B cell (primary cell): ENCODE measurements around the gene TEAD1. TPM values are rescaled to one million over a fixed set of nuclear protein-coding genes. Genes with fewer than 3 reads are reported as not detected.

Experiments
- ATAC-seq: fragments of 200-7000 bp; cut with Tn5 transposase; one replicate; pipeline ENCODE4 v1.10.0; 2021; ENCODE audit warnings: low read depth, mild to moderate bottlenecking, moderate number of reproducible peaks, moderate library complexity
- CTCF ChIA-PET: fragments of 350-600 bp; sonication (Branson Sonifier 250); formaldehyde crosslinking; loops from one replicate; lab custom pipeline; 2021; ENCODE audit warnings: antibody characterized with exemption, inconsistent platforms; lab: Charles Lee
- POLR2A ChIA-PET: fragments of 350-600 bp; sonication (Branson Sonifier 250); formaldehyde crosslinking; loops from one replicate; lab custom pipeline; 2021; ENCODE audit warnings: antibody characterized with exemption; lab: Charles Lee
- DNase-seq: peaks from one replicate; pipeline ENCODE4 v3.0.0; 2013
- H2AFZ ChIP-seq: 2 replicates; pipeline ENCODE4 v1.6.1; 2012; ENCODE audit warnings: mild to moderate bottlenecking, low read depth, low read length; ENCODE audit not compliant: insufficient read depth, poor library complexity, severe bottlenecking
- H3K27ac ChIP-seq, 2 donors: 1 replicate in 1 of 2; 2 replicates in 1 of 2; pipeline ENCODE4 v1.5.1; 2012 to 2013; ENCODE audit warnings: low read length in 2 of 2, mild to moderate bottlenecking in 2 of 2, moderate library complexity in 1 of 2
- H3K27me3 ChIP-seq, 4 experiments: fragments of 200-600 bp in 1 of 4; sonication (generic) in 1 of 4; replicated peaks in 1 of 4; 1 replicate in 2 of 4; 2 replicates in 2 of 4; pipeline versions ENCODE4 v1.6.1 to v1.7.0; 2013 to 2016; ENCODE audit warnings: low read length in 3 of 4, mild to moderate bottlenecking in 2 of 4, mixed read lengths in 1 of 4, moderate library complexity in 1 of 4; ENCODE audit not compliant: insufficient read depth in 4 of 4, control insufficient read depth in 3 of 4; ENCODE audit errors: control extremely low read depth in 1 of 4
- H3K36me3 ChIP-seq, 2 experiments: replicated peaks in 1 of 2; 1 replicate in 1 of 2; 2 replicates in 1 of 2; pipeline versions ENCODE4 v1.6.1 to v1.7.1; 2013; ENCODE audit warnings: low read length in 1 of 2; ENCODE audit not compliant: insufficient read depth in 2 of 2, control insufficient read depth in 1 of 2; ENCODE audit errors: control extremely low read depth in 1 of 2, extremely low read depth in 1 of 2
- H3K4me1 ChIP-seq, 2 donors: fragments of 200-600 bp in 1 of 2; sonication (generic) in 1 of 2; 1 replicate in 1 of 2; 2 replicates in 1 of 2; pipeline versions ENCODE4 v1.5.1 to v1.6.1; 2013 to 2017; ENCODE audit warnings: low read length in 2 of 2; ENCODE audit not compliant: control insufficient read depth in 2 of 2, insufficient read depth in 2 of 2
- H3K4me2 ChIP-seq: replicated peaks from 2 replicates; pipeline ENCODE3; 2012; ENCODE audit warnings: mild to moderate bottlenecking, low read depth, low read length; ENCODE audit not compliant: poor library complexity, severe bottlenecking
- H3K4me3 ChIP-seq, 5 experiments: fragments of 200-600 bp in 1 of 5; sonication (generic) in 1 of 5; 1 replicate in 3 of 5; 2 replicates in 2 of 5; pipeline versions ENCODE4 v1.5.1 to v1.7.0; 2011 to 2016; ENCODE audit warnings: low read length in 4 of 5, mild to moderate bottlenecking in 4 of 5, low read depth in 2 of 5, control low read depth in 1 of 5, moderate library complexity in 1 of 5; ENCODE audit not compliant: insufficient read depth in 1 of 5; ENCODE audit errors: control extremely low read depth in 1 of 5, extremely low read depth in 1 of 5
- H3K79me2 ChIP-seq: fragments of 200-600 bp; sonication (generic); one replicate; pipeline ENCODE4 v1.6.0; 2016; ENCODE audit warnings: low read length; ENCODE audit not compliant: control insufficient read depth, insufficient read depth
- H3K9ac ChIP-seq: fragments of 200-600 bp; sonication (generic); 2 replicates; pipeline ENCODE4 v1.6.1; 2017; ENCODE audit warnings: mild to moderate bottlenecking, low read length, moderate library complexity
- H3K9me3 ChIP-seq, 3 donors: one replicate each; pipeline versions ENCODE4 v1.6.1 to v1.7.1; 2013; ENCODE audit warnings: low read length in 2 of 3; ENCODE audit not compliant: control insufficient read depth in 2 of 3, insufficient read depth in 1 of 3; ENCODE audit errors: control extremely low read depth in 1 of 3
- H4K20me1 ChIP-seq: 2 replicates; pipeline ENCODE4 v1.6.0; 2012; ENCODE audit warnings: mild to moderate bottlenecking, low read length; ENCODE audit not compliant: insufficient read depth, control insufficient read depth, poor library complexity, severe bottlenecking
- H3K27ac Mint-ChIP-seq: one replicate; pipeline ENCODE4 v1.8.0; 2021; ENCODE audit warnings: mixed read lengths
- H3K27me3 Mint-ChIP-seq: one replicate; pipeline ENCODE4 v1.8.0; 2021; ENCODE audit warnings: mixed read lengths
- H3K4me1 Mint-ChIP-seq: one replicate; pipeline ENCODE4 v1.8.0; 2021; ENCODE audit warnings: mixed read lengths
- H3K4me3 Mint-ChIP-seq: one replicate; pipeline ENCODE4 v1.8.0; 2021; ENCODE audit warnings: mixed read lengths
- H3K9me3 Mint-ChIP-seq: one replicate; pipeline ENCODE4 v1.8.0; 2022; ENCODE audit warnings: mixed read lengths; ENCODE audit not compliant: insufficient read depth
- CTCF ChIP-seq: fragments of 200-600 bp; IDR thresholded peaks from one replicate; pipeline ENCODE4 v1.8.0; 2022; ENCODE audit warnings: antibody characterized with exemption, mild to moderate bottlenecking
- EZH2 ChIP-seq: IDR thresholded peaks from 2 replicates; pipeline ENCODE4 v1.6.1; 2012; ENCODE audit warnings: borderline replicate concordance, low read depth, mild to moderate bottlenecking, moderate library complexity, low read length; ENCODE audit not compliant: insufficient read depth, poor library complexity, severe bottlenecking
- WGBS: methylation state at CpG from one replicate; pipeline ENCODE4 v1.1.5; 2013; ENCODE audit warnings: missing lambda C conversion rate; ENCODE audit not compliant: insufficient coverage; 5-methylcytosine and 5-hydroxymethylcytosine counted together
- intact Hi-C: fragments of 100-400 bp; cut with micrococcal nuclease; formaldehyde crosslinking; loops from one replicate; pipeline ENCODE4 v1.10.0; 2022
- polyA plus RNA-seq: library from polyadenylated mRNA; depleted of rRNA; stranded (reverse); fragments of >200 nt; gene quantifications from 2 replicates; pipeline ENCODE4 v1.2.3, GENCODE V29; 2012
- total RNA-seq, 2 donors: library from RNA; stranded (reverse); fragments of 120-200 nt in 1 of 2; gene quantifications; 1 replicate in 1 of 2; 2 replicates in 1 of 2; pipeline versions ENCODE4 v1.2.3 to v1.2.4, GENCODE V29; 2013 to 2022

TEAD1 gene
- total and polyA plus RNA-seq, 2 donors (not counting 1 experiment from before 2014, with no cell fraction given): 0.30 TPM; not detected in 1

- DNase-seq (no peak), ATAC-seq (no peak)
- intact Hi-C loops: no loop called here
- ChIA-PET POLR2A (no interaction called here), CTCF (no interaction called here)
- Mint-ChIP-seq H3K4me1 (no peaks in the 10 kb centered on the region), H3K9me3 (no peaks in the 10 kb centered on the region), H3K4me3 (no peak overlapping the region), H3K27me3 (peaks cover 9% of the 10 kb centered on the region), H3K27ac (no peak overlapping the region)
- Histone ChIP-seq H2AFZ (no peak overlapping the region), H3K4me3 (no peak overlapping the region), H3K79me2 (no peaks in the 10 kb centered on the region), H3K4me2 (no peak overlapping the region), H4K20me1 (no peaks in the 10 kb centered on the region), H3K4me1 (no peaks in the 10 kb centered on the region), H3K27ac (no peak overlapping the region), H3K9ac (no peak overlapping the region), H3K27me3 (no peaks in the 10 kb centered on the region), H3K9me3 (no peaks in the 10 kb centered on the region), H3K36me3 (no peaks in the 10 kb centered on the region)
- TF ChIP-seq EZH2 (no peak), CTCF (no peak)
- WGBS: 77% methylated on average over 7 of the region's 9 CpGs
Measured at GRCh38 chr11:12755510-12756453, 81.6 kb downstream of the TEAD1 start.

DNA sequence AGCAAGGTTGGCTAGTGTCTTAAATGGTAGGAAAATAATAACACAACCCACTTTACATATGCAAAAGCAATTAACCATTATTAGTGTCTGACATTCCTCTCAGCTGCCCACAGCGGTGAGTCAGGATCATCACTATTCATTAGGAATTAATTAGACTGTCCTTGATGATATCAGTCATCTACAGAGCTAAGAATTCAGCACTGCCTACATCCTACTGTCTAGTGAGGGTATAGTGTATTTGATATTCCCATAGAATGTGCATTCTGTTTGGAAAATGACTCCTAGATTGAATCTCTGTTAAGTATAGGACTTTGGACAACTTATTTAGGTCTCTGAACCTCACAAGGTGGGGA, 82.2 kb downstream of the TEAD1 start:
- Histone ChIP-seq H3K27ac (no peak overlapping the region), H3K27me3 (no peaks in the 10 kb centered on the region), H3K9me3 (no peaks in the 10 kb centered on the region), H3K79me2 (no peaks in the 10 kb centered on the region), H3K4me3 (no peak overlapping the region), H4K20me1 (no peaks in the 10 kb centered on the region), H3K36me3 (no peaks in the 10 kb centered on the region), H3K4me1 (no peaks in the 10 kb centered on the region), H3K4me2 (no peak overlapping the region), H3K9ac (no peak overlapping the region), H2AFZ (no peak overlapping the region)
- intact Hi-C loops: no loop called here
- H3K4me1 Mint-ChIP-seq: no peaks in the 10 kb centered on the region
- TF ChIP-seq CTCF (no peak), EZH2 (no peak)
- DNase-seq (no peak), ATAC-seq (no peak)
- WGBS: no CpG with 5 or more reads among the region's 1 CpG
- peaks cover 9% of the 10 kb centered on the region for H3K27me3 Mint-ChIP-seq
- H3K4me3 Mint-ChIP-seq: no peak overlapping the region
- ChIA-PET POLR2A (no interaction called here), CTCF (no interaction called here)
- no peak overlapping the region for H3K27ac Mint-ChIP-seq
- H3K9me3 Mint-ChIP-seq: no peaks in the 10 kb centered on the region
